Measurements from ENCODE around the gene CD160.
A peak's percentile ranks its signal among the peaks of the same experiment; 100 is the strongest.

The CD160 gene

GRCh38 chr1:145720878-145721671, 1.8 kb downstream of the CD160 start (continued):
- TF ChIP-seq SALL2 (tag by site-specific recombination; IDR thresholded peaks at IDR 0.05; ENCODE audit: borderline replicate concordance) (no peak), ZNF692 (tag by site-specific recombination; IDR thresholded peaks at IDR 0.05) (peak; percentile 75), ZBTB11 (tag by site-specific recombination; conservative IDR thresholded peaks at IDR 0.05; ENCODE audit: low read depth) (no peak), ZNF792 (tag by site-specific recombination; IDR thresholded peaks at IDR 0.05) (no peak), SCRT1 (tag by site-specific recombination; IDR thresholded peaks at IDR 0.05; ENCODE audit: borderline replicate concordance) (no peak), ZSCAN23 (tag by site-specific recombination; IDR thresholded peaks at IDR 0.05) (no peak), ZNF23 (tag by site-specific recombination; IDR thresholded peaks at IDR 0.05; ENCODE audit: borderline replicate concordance) (no peak), PRDM2 (tag by site-specific recombination; IDR thresholded peaks at IDR 0.05; ENCODE audit: borderline replicate concordance) (no peak), ZNF600 (tag by site-specific recombination; IDR thresholded peaks at IDR 0.05) (peak; percentile 83), ZNF677 (tag by site-specific recombination; IDR thresholded peaks at IDR 0.05) (no peak), ZNF521 (tag by site-specific recombination; IDR thresholded peaks at IDR 0.05) (no peak), ZNF473 (tag by site-specific recombination; IDR thresholded peaks at IDR 0.05) (no peak), WT1 (tag by site-specific recombination; IDR thresholded peaks at IDR 0.05) (no peak), ZFP3 (tag by site-specific recombination; IDR thresholded peaks at IDR 0.05; ENCODE audit: low read depth) (no peak), KLF9 (tag by site-specific recombination; IDR thresholded peaks at IDR 0.05; ENCODE audit: low read depth) (0 out of 2 replicates have a peak, but pooled peaks have one; percentile 31), TCF7L2 (IDR thresholded peaks at IDR 0.05; ENCODE audit: borderline replicate concordance, low read depth, low read length) (no peak), ZNF664 (tag by site-specific recombination; IDR thresholded peaks at IDR 0.05) (no peak), ZNF701 (tag by site-specific recombination; IDR thresholded peaks at IDR 0.05) (no peak), ZNF426 (tag by site-specific recombination; IDR thresholded peaks at IDR 0.05) (no peak), ZNF624 (tag by site-specific recombination; IDR thresholded peaks at IDR 0.05) (no peak), ZNF184 (tag by site-specific recombination; IDR thresholded peaks at IDR 0.05) (no peak), ZNF221 (tag by site-specific recombination; IDR thresholded peaks at IDR 0.05; ENCODE audit: borderline replicate concordance) (no peak), ZNF26 (tag by site-specific recombination; IDR thresholded peaks at IDR 0.05) (no peak), ZNF138 (tag by site-specific recombination; IDR thresholded peaks at IDR 0.05; ENCODE audit: borderline replicate concordance) (no peak), ZNF830 (tag by site-specific recombination; IDR thresholded peaks at IDR 0.05; ENCODE audit: low read depth) (no peak), ZBTB7A (tag by site-specific recombination; IDR thresholded peaks at IDR 0.05; ENCODE audit: low read depth) (no peak), ZNF350 (tag by site-specific recombination; IDR thresholded peaks at IDR 0.05) (no peak), ZBTB1 (tag by site-specific recombination; IDR thresholded peaks at IDR 0.05) (no peak)
